ENCODE data around the gene NYNRIN.

NYNRIN gene

GRCh38 chr14:24415421-24416253 is 16.8 kb downstream of the NYNRIN start:
- DNase-seq: no peak

DNA sequence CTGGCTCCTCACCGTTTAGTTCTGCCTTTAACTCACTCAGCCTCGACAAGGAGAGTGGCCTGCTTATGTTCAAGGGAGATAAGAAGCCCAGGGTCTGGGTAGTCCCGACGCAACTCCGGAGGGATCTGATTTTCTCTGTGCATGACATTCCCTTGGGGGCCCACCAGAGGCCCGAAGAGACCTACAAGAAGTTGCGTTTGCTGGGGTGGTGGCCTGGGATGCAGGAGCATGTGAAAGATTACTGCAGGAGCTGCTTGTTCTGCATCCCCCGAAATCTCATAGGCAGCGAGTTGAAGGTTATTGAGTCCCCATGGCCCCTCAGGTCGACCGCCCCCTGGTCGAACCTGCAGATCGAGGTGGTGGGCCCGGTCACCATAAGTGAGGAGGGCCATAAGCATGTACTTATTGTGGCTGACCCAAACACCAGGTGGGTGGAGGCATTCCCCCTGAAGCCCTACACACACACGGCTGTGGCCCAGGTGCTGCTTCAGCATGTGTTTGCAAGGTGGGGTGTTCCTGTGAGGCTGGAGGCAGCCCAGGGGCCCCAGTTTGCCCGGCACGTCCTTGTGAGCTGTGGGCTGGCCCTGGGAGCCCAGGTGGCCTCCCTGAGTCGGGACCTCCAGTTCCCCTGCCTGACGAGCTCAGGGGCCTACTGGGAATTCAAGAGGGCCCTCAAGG is 17.6 kb downstream of the NYNRIN start:
- no peak for DNase-seq

DNA sequence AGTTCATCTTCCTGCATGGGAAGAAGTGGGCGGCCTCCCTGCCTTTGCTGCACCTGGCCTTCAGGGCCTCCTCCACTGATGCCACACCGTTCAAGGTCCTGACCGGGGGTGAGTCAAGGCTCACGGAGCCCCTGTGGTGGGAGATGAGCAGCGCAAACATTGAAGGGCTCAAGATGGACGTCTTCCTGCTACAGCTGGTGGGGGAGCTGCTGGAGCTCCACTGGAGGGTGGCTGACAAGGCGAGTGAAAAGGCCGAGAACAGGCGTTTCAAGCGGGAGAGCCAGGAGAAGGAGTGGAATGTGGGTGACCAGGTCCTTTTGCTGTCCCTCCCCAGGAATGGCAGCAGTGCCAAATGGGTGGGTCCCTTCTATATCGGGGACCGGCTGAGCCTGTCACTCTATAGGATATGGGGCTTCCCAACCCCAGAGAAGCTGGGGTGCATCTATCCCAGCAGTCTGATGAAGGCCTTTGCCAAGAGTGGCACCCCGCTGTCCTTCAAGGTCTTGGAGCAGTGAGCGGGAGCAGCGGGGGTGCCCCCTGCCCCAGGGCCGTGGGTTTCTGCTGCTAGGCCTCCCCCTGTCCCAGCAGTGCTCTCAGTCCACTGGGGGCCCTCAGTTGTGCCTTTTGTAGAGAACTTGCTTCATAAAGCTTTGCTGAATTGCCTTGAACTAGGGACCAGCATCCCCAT is 18.3 kb downstream of the NYNRIN start:
- DNase-seq: no peak

DNA sequence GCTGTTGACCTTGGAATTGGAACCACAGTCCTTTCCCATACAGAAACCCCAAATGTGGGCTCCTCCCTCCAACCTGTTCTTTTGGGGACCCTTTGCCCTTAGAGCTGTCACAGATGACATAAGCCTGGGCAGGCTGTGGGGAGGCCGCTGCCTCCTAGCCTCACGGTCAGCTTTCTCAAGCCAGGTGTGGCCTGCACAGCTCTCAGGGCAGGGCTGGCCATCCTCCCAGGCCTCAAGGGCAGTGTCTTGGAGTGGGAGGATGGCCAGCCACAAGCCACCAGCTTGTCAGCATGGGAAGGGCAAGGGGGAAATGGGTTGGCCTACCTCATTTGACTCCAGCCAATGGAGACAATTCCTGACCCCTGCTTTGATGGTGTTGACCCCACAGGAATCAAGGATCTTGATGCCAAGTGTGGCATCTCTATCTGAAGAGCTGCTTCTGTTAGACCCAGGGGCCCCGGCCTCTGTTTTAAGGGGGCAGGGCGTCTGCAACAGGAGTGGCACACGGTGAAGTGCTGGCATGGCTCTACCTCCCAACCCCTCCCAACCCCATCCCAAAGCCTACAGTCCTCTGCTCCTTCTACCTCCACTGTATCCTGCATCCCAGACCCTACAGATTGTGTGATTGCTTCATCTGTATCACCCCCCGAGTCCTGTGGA is 19.2 kb downstream of the NYNRIN start:
- no peak for DNase-seq

GRCh38 chr14:24418492-24418873 is 19.7 kb downstream of the NYNRIN start:
- no peak for DNase-seq

DNA sequence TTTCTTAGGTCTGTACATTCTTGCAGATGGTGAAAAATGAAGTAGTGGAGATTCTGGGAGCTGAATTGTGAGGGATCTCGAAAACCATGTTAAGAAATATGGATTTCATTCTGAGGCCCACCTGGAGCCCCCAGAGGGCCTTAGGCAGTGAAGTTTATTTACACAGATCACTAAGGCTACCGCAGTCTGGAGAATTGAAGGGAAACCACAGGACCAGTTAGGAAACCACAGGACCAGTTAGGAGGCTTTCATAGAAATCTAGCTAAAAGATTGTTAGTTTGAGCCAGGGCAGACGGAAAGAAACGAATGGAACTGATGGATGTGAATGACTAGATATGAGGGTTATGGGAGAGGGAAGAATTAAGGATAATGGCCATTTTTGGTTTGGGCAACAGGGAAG is 23.5 kb downstream of the NYNRIN start:
- DNase-seq: no peak

- no peak for DNase-seq
Measured at GRCh38 chr14:24422694-24423601, 24.1 kb downstream of the NYNRIN start.

DNA sequence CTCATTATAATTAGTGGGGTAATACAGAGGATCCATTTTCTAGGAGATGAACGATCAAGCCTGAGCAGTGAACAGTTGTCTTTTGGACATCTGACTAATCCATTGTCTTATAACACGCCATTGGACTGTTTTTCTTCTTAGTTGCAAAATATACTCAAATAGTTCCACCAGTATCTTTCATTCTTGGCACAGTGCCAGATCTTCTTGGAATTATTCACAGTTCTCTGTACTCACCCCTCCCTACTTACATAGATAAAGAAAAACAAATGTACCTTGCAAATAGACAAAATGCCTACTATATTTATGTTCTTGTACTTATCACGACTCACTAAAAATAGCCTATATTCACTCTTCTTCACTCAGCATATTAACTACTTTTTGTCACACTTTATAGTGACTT is 26.9 kb downstream of the NYNRIN start:
- no peak for DNase-seq

DNA sequence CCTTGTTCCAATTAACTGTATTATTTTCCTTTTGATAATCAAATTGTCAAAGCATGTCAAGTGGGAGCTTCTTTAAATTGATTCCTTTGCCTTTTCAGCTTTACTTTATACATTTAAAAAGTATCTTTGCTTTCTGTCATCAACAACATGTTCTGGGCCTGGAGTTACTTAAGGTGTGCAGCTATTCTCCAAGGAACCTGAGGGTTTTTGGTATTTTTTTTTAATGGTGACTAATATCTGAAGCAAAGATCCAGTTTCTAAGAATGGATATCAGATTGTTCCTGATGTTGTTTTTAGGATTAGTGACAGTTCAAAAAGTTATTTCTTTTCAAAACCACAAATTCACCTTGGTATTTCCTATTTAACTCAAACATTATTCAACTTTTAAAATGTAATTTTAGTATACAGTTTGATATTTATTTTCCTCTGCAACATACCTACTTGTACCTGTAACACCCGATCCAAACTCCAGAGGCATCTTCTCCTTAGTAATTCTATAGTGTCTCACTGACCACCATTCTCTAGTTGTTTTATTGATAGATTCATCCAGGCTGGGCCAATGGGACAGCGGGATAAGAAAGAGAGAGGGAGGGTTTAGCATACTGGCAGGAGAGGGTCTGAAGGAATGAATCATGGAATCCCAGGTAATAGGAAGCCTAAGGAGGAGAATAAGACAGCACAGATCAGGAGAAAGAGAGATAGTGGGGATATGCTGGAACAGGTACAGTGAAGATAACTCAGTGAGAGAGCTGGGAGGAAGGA is 27.5 kb downstream of the NYNRIN start:
- DNase-seq: no peak

- no peak for DNase-seq
Measured at GRCh38 chr14:24426912-24427536, 28.2 kb downstream of the NYNRIN start.

DNA sequence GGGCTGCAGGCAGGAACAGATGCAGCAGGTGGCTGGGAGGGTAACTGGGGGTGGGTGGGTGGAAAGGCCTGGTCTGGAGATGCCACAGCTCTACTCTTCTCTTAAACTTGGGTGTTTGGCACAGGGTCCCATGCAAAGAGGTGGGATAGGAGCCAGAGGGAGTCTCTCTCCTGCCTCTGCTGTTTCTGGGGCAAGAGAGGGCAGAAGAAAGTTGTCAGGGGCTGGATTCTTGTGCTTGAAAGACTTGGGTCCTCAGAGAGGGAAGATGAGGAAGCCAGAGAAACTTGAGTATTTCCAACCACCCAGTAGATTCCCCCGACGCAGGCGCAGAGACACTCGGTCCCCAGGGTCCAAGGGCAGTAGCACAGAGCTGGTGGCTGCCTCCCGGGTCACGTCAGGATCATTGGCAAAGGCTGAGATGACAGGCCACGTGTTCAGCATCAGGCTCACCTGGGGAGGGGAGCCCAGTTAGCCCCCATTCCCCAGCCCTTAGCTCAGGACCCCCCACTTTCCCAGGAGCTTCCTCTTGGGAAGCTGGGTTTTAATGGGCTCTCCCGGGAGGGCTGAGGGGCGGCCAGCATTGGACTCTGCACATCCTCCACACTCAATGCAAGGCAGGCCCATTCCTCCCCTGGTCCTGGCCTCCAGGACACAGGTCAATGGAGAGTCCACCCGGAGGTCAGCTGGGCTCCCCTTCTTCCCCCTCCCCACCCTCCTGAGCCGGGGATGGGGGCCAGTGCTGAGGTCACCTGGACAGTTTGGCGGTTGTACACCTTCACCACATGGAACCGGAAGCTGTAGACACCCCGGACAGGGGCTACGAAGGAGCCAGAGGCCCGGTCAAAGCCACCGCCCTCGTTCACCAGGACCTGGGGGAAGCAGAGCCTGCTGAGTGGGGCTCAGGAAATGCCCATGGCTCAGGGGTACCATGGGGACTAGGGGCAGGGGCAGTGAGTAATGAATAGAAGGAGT is 29.0 kb downstream of the NYNRIN start:
- no peak for DNase-seq

DNA sequence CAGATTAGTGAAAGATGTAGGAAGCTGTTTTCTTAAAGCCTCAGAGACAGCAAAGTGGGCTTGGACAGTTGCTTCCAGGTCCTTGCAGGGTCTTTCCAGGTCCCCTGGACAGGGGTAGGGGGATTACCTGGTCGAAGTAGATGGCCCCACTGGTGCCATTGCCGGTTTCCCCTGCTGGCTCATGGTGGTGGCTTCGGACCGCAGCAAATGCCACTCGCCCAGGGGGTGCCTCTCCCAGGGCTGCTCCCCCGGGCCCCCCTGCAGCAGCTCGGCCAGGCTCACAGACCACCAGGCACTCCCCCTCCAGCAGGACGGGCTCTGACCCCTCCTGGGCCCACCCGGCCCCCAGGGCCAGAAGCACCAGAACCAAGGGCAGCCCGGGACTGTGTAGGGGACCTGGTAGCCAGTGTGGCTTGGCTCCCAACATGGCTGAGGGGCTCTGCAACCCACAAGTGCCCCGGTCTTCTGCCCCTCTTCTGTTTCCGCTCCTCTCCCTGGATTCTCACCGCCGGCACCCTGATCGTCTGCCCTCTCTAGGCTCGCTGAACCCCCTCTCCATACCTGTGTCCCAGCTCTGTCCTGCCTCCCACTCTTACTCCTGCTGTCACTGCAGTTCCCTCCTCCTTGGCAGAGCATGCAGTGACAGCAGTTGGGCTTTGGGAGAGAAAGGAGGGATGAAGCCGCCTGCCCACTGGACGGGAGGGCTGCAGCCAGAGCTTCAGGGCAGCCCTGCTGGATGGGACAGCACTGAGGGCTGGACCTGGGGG is 30.0 kb downstream of the NYNRIN start:
- no peak for DNase-seq

DNA sequence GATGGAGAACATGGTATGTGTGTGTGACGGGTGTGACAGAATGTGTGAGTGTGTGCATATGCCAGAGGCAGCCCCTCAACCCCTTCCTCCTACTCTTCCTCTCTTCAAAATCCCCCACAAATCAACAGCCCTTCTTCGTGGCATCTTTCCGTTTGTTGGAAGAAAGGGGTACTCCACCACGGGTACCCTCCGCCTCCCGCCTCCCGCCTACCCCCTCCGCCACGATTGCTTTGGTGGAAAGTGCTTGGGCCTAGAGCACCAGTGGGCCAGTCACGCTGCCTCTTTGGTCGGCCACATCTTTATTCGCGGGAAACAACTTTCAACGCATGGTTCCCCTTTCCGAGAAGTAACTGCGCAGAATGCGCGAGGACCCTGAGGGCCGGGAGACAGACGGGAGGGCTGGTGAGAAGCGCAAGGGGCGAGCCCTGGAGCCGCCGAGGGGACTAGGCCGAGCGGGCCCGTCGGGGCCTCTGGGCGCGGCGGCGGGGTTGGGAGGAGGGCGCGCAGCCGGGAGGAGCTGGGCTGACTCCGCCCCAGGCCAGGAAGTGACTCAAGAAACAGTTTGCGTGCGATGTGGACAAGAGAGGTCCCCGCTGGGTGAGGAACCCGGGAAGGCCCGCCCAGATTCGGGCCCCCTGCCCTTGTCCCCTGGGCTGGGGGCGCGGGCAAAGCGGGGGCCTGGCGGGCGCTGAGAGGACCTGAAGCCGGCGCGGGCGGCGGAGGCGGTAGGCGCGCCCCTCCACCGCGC is 30.8 kb downstream of the NYNRIN start, which contains the start of the genes CBLN3 and KHNYN:
Gene CBLN3, minus strand, starts transcription at position 274 of the 748 bp plus-strand sequence. CDS start 614 bp downstream, outside the sequence.
Gene KHNYN, plus strand, starts transcription at position 560 of the 748 bp plus-strand sequence. CDS start 777 bp downstream, outside the sequence.
- peak; percentile 58 to 62 for DNase-seq

DNA sequence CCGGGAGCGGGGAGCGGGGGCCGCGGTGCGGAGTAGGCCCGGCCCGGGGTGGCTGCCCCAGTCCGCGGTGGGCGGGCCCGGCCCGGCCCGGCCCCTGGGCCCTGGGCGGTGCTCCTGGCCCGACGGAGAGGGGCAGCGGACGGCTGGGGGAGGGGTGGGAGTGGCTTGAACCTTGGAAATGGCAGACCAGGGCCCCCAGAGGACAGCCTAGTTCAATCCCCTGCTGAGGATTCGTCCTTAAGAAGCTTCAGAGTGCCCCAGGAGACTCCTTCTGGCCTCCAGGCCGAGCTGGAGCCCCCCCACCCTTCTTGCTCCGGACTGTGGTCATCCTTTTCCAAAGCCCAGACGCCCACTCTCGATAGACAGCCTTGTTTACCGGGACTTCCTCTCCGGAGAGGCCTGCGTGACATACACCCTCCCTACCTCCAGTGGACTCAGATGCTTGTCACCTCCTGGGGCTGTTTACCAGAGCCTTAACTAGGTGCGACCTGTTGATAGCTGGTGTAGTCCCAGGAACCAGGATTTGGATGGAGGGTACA is 31.4 kb downstream of the NYNRIN start:
- peak in 1 of 2 donors; percentile 62 for DNase-seq

DNA sequence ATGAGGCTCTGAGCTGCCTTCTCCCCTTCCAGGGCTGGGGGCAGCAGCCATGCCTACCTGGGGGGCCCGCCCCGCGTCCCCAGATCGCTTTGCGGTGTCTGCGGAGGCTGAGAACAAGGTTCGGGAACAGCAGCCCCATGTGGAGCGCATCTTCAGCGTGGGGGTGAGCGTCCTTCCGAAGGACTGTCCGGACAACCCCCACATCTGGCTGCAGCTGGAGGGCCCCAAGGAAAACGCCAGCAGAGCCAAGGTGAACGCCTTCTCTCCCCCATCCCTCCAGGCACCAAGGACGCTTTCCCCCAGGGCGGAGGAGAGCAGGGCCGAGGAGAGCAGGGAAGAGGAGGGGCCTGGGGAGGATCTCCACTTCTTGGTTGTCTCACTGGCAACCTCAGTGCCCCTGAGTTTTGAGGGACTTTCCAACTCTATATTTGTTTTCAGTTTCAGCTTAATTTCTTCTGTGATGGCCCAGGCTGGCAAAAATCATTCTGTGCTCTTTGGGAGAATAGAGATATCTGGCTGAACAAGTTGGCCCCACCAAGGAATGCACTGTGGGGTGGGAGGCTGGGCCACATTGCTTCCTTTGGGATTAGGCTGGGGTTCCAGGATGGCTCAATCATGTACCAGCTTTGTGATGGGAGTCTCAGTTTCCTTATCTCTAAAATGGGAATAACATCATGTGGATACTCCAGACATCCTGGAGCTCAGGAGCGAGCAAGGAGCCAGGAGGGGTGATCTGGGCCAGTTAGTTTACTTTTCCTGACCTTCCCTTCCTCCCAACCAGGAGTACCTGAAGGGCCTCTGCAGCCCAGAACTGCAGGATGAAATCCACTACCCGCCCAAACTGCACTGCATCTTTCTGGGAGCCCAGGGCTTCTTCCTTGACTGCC is 32.1 kb downstream of the NYNRIN start:
- no peak for DNase-seq

DNA sequence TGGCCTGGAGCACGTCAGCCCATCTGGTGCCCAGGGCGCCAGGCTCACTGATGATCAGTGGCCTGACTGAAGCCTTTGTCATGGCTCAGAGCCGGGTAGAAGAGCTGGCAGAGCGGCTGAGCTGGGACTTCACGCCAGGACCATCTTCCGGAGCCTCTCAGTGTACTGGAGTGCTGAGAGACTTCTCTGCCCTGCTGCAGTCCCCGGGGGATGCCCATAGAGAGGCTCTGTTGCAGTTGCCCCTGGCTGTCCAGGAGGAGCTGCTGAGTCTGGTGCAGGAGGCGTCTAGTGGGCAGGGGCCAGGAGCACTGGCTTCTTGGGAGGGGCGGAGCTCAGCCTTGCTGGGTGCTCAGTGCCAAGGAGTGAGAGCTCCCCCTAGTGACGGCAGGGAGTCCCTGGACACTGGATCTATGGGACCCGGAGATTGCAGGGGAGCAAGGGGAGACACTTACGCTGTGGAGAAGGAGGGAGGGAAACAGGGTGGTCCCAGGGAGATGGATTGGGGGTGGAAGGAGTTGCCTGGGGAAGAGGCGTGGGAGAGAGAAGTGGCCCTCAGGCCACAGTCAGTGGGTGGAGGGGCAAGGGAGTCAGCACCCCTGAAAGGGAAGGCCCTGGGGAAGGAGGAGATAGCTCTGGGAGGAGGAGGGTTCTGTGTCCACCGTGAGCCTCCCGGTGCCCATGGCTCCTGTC is 32.9 kb downstream of the NYNRIN start:
- DNase-seq: peak; percentile 58 to 71

Measured in hippocampal formation (tissue), 2 donors.